ENCODE measurements around the gene ZFYVE9. TPM values are rescaled to one million over a fixed set of nuclear protein-coding genes. Genes with fewer than 3 reads are reported as not detected.

Gene ZFYVE9
- total RNA-seq, 1 experiment from 2014 or later: 14.2 TPM

GRCh38 chr1:52355847-52356505 lies 214.1 kb downstream of the ZFYVE9 start:
- TF ChIP-seq EZH2phosphoT487 (IDR thresholded peaks at IDR 0.05; ENCODE audit: borderline replicate concordance) (no peak), CEBPB (IDR thresholded peaks at IDR 0.05; ENCODE audit: low read depth) (no peak), ATF3 (IDR thresholded peaks at IDR 0.05) (no peak), EZH2 (IDR thresholded peaks at IDR 0.05) (no peak)
- no peak overlapping the region for H3K4me3 ChIP-seq (replicated peaks in 1 of 2; ENCODE audit: low read depth in 1 of 2, low read length in 2 of 2)
- no peaks in the 10 kb centered on the region for H3K9me3 ChIP-seq (ENCODE audit: control insufficient read depth in 1 of 2, insufficient read depth in 1 of 2, low read depth in 1 of 2, low read length in 2 of 2)
- ChIA-PET POLR2A (interaction anchor here (1.1 kb wide), 1 partner anchor 10 kb away, joined by 3 read pairs; the partner anchor contains the start of gene CC2D1B), CTCF (no interaction called here), RAD21 (ENCODE audit: low non-redundant PET in 1 of 2, low total read pairs in 2 of 2, uncharacterized antibody in 2 of 2, unreplicated experiment in 2 of 2) (no interaction called here)
- H2AFZ ChIP-seq (ENCODE audit: low read depth, low read length, poor library complexity, severe bottlenecking): no peak overlapping the region
- no peak for DNase-seq (ENCODE audit: low read depth, low spot score)
- H3K9me2 ChIP-seq (ENCODE audit: insufficient read depth): no peaks in the 10 kb centered on the region
- no peaks in the 10 kb centered on the region for H4K20me1 ChIP-seq (ENCODE audit: insufficient read depth)
- ATAC-seq: no peak
- intact Hi-C loops (cut with micrococcal nuclease): no loop called here
- no peaks in the 10 kb centered on the region for H3K27me3 ChIP-seq (ENCODE audit: insufficient read depth, low read length)
- no peak overlapping the region for H3K9ac ChIP-seq (ENCODE audit: low read length)
- no peak overlapping the region for H3K27ac ChIP-seq (ENCODE audit: low read depth, low read length)
- H3K36me3 ChIP-seq (ENCODE audit: control insufficient read depth in 1 of 2, insufficient read depth in 2 of 2, low read length in 2 of 2): peaks cover 48 to 50% of the 10 kb centered on the region in 2 experiments
- no peak overlapping the region for H3K4me2 ChIP-seq (ENCODE audit: low read length)
- H3K4me1 ChIP-seq (ENCODE audit: control insufficient read depth in 1 of 2, insufficient read depth in 2 of 2, low read length in 2 of 2): no peaks in the 10 kb centered on the region
- BruUV-seq (replicated peaks): no TSS peak
- H3K79me2 ChIP-seq (ENCODE audit: insufficient read depth, low read length): no peaks in the 10 kb centered on the region

- RAD21 ChIA-PET (ENCODE audit: low non-redundant PET in 1 of 2, low total read pairs in 2 of 2, uncharacterized antibody in 2 of 2, unreplicated experiment in 2 of 2): no interaction called here
- TF ChIP-seq EZH2 (IDR thresholded peaks at IDR 0.05) (no peak), SP1 (IDR thresholded peaks at IDR 0.05; ENCODE audit: low read depth) (no peak), CEBPB (IDR thresholded peaks at IDR 0.05; ENCODE audit: low read depth) (no peak), YY1 (IDR thresholded peaks at IDR 0.05; ENCODE audit: extremely low read depth, insufficient replicate concordance, low read depth, low read length) (no peak), TCF7L2 (IDR thresholded peaks at IDR 0.05; ENCODE audit: borderline replicate concordance, extremely low read depth, insufficient read depth, insufficient read length) (no peak), ELF1 (IDR thresholded peaks at IDR 0.05; ENCODE audit: borderline replicate concordance, low read depth) (no peak), ZFX (IDR thresholded peaks at IDR 0.05) (no peak), MAX (IDR thresholded peaks at IDR 0.05) (no peak), SRF (IDR thresholded peaks at IDR 0.05; ENCODE audit: low read depth) (no peak), SIN3A (IDR thresholded peaks at IDR 0.05; ENCODE audit: low read depth) (no peak), ZBTB33 (IDR thresholded peaks at IDR 0.05; ENCODE audit: extremely low read depth, insufficient replicate concordance, low read length) (no peak), FOSL1 (IDR thresholded peaks at IDR 0.05; ENCODE audit: low read depth) (no peak), CBX3 (IDR thresholded peaks at IDR 0.05; ENCODE audit: low read depth) (no peak), CTCF (IDR thresholded peaks at IDR 0.05 in 2 of 3, conservative IDR thresholded peaks at IDR 0.05 in 1 of 3; ENCODE audit: borderline replicate concordance in 1 of 3, insufficient read depth in 1 of 3, low read depth in 2 of 3, low read length in 2 of 3) (no peak)
- CTCF ChIA-PET: no interaction called here
- Histone ChIP-seq H3K9ac (ENCODE audit: low read length) (no peak overlapping the region), H3K79me2 (ENCODE audit: insufficient read depth, low read length) (no peaks in the 10 kb centered on the region), H3K27me3 (ENCODE audit: insufficient read depth, low read length) (no peaks in the 10 kb centered on the region), H3K4me1 (ENCODE audit: control insufficient read depth in 1 of 2, insufficient read depth in 2 of 2, low read length in 2 of 2) (no peaks in the 10 kb centered on the region), H4K20me1 (ENCODE audit: insufficient read depth) (no peaks in the 10 kb centered on the region), H3K4me3 (replicated peaks in 1 of 2; ENCODE audit: low read depth in 1 of 2, low read length in 2 of 2) (no peak overlapping the region), H2AFZ (ENCODE audit: low read depth, low read length, poor library complexity, severe bottlenecking) (no peak overlapping the region), H3K36me3 (ENCODE audit: control insufficient read depth in 1 of 2, insufficient read depth in 2 of 2, low read length in 2 of 2) (peaks cover 54% of the 10 kb centered on the region in 2 experiments), H3K9me2 (ENCODE audit: insufficient read depth) (no peaks in the 10 kb centered on the region), H3K27ac (ENCODE audit: low read depth, low read length) (no peak overlapping the region), H3K9me3 (ENCODE audit: control insufficient read depth in 1 of 2, insufficient read depth in 1 of 2, low read depth in 1 of 2, low read length in 2 of 2) (no peaks in the 10 kb centered on the region), H3K4me2 (ENCODE audit: low read length) (no peak overlapping the region)
- no peak for ATAC-seq
- DNase-seq (ENCODE audit: low read depth, low spot score): no peak
- BruUV-seq (replicated peaks): no TSS peak
- POLR2A ChIA-PET: interaction anchor here (1.1 kb wide), 1 partner anchor 9 kb away, joined by 3 read pairs; the partner anchor contains the start of gene CC2D1B
- intact Hi-C loops (cut with micrococcal nuclease): no loop called here
Observed at GRCh38 chr1:52356818-52357355, 215.0 kb downstream of the ZFYVE9 start.

Measured in HCT116 (cell line).